GM18507 (cell line): ENCODE measurements around the gene FANCI.
A peak's percentile ranks its signal among the peaks of the same experiment; 100 is the strongest.

Experiments used
- DNase-seq: peaks from one replicate; pipeline ENCODE4 v3.0.0; 2011; ENCODE audit warnings: low read depth; ENCODE audit not compliant: insufficient read length; ENCODE audit errors: extremely low spot score
- FAIRE-seq: peaks from 2 replicates; lab custom pipeline; 2011; peaks lifted over from hg19 to GRCh38; lab: Jason Lieb, UNC

The FANCI gene

GRCh38 chr15:89327113-89327512 is 83.3 kb downstream of the FANCI start:
- DNase-seq, result no peak
- FAIRE-seq, result no peak

GRCh38 chr15:89328398-89329254 is 84.8 kb downstream of the FANCI start:
- no peak for DNase-seq
- FAIRE-seq, result no peak

DNA sequence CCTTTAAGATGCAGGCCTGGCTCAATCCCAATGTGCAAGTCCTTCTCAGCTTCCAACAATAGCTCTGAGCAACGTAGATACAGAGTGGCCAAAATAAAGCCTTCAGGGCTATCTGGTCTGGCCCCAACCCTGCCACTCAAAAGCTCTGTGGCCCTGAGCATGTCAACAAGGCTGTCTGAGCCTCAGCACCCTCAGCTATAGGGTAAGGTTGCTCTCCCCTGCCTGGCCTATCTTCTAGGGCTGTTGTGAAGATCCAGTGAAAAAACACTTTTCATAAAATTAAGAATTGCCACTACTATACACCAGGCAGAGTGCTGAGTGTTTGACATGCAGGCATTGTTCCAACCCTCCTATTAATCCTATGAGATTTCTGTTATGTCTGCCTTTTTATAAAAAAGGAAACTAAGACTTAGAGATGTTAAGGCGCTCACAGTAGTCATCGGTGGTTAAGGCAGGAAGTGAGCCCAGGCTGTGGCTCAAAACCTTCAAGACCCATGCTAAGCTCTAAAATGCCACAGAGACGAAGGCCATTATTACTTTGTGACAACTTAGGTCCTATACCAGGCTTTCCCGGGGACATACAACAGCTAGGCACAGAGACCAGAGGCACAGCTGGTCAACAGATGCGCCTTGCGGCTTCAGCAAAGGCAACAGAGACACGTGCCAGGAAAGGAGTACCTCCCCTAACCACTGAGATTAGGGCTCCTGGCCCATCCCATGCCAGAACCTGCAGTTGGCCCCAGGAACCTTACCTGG is 85.7 kb downstream of the FANCI start:
- DNase-seq (no peak), FAIRE-seq (no peak)

DNA sequence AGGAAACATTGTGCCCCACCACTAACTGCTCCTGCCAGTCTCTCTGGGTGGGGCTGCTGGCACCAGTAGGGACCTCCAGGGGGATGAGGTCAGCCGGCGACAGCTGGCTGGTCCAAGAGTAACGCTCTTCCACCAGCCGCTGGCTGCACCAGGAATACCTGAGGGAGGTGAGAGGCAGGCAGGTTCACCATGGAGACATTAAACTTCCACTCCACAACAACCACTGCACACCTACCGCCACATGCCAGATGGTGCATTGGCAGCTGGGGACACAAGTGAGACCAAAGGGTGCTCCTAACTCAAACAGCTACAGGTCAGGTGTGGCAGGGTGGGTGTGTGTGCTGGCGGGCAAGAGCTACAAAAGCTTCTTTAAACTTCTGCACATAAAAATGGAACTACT is 86.3 kb downstream of the FANCI start:
- DNase-seq (no peak), FAIRE-seq (no peak)

DNA sequence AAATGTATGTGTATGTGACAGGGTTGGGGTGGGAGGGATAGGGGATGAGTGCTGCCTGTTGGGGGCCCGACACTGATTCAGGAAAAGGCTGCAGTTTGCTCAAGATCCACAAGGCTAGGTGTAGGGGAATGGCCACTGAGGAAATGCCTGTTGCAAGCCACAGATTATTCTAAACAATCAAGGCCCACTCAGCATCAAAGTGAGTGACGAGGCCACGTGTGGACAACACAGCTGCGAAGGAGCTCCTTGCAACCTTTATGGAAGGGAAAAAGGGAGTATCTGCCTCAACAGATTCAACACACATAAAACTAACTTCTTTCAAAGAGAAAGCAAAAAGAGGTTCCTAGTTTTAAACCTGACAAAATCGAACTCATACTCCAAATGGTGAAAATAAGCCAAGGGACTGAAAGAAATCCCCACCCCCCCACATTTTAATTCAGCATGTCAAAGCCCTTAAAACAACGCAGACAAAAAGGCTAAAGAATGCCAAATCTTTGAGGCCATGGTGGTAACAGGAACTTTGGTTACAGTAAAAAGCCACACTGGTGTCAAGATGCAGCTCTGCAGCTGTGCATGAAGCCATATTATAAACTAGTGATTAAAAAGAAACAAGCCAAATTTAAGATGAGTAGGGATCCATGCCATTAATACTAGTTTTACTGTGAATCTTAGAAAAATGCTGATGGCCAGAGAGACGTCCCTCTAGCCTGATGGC is 87.3 kb downstream of the FANCI start:
- FAIRE-seq (no peak), DNase-seq (no peak)

DNA sequence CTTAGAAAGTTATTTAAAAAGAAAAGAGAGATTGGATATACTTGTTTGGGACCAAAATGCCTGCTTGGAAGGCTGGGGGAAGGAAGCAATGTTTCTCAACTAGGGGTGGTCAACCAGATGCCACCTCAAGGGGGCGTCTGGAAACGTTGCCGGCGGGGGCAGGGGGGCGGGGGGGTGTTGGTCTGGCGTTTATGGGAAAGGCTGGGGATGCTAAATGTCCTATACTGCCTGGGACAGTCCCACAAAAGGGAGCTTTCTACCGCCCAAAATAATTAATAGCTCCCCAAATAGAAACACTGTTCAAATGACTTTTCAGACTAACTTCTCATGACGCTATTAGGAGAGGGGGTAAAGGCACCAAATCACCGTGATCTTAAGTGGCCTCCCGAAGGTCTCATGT is 88.7 kb downstream of the FANCI start:
- no peak for DNase-seq
- peak; percentile 15 for FAIRE-seq

DNA sequence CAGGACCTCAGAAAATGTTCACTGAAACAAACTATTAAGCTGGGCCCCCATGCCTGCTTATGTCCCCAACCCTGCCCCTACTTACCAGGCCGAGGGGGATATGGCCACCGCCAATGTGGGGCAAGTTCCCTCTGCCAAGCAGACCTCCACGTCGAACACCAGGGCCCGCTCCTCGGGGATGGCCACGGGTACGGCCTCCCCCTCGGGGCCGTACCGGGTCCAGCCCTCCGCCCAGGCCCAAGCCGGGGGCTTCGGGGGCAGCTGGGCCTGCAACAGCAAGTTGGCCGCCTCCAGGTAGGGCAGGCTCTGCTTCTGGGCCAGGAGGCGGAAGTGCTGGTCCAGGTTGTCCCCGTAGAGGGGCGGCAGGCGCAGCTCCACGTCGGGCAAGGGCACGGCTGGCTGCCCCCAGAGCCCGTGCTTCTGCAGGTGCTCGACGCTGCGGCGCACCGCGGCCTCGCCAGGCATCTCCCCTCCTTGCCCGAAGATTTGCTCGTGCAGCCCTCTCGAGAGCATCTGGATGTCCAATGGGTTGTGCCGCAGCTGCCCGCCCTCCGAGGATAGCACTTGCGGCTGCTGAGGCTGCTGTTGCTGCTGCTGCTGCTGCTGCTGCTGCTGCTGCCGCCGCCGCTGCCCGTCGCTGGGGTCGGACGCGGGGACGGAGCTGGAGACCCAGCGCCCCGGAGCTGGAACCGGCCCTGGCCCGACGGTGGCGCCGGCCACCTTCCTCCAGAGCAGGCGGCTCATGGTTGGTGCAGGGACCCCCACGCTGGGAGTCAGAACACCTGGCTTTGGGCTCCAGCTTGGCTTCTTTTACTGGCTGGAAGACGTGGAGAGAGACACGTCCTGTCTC is 89.5 kb downstream of the FANCI start:
- no peak for FAIRE-seq

DNA sequence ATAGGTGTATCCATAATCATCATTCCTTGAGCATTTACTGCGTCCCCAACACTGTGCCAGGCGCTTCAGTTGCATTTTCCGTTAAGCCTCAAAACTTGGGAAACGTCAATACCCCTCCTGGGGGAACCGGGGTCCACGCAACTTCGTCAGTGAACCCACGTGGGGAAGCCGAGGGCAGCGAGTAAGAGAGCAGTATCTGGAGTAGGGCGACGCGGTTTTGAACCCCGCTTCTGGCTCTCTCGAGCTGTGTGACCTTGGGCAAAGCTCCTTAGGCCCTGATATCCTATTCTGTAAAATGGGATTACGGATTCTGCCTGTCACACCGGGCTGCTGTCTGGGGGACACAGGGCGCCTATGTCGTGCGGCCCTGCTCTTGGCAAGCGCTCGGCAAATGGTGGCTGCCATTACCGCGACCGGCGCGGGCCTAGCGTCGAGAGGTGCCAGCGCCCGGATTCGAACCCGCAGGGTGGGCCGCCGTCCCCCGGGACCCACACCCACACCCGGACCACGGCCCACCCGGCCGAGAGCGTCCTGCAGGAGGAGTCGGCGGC is 90.3 kb downstream of the FANCI start:
- DNase-seq (no peak), FAIRE-seq (no peak)

More for the DNA sequence above, 89.5 kb downstream of the FANCI start:
- DNase-seq, result no peak

DNA sequence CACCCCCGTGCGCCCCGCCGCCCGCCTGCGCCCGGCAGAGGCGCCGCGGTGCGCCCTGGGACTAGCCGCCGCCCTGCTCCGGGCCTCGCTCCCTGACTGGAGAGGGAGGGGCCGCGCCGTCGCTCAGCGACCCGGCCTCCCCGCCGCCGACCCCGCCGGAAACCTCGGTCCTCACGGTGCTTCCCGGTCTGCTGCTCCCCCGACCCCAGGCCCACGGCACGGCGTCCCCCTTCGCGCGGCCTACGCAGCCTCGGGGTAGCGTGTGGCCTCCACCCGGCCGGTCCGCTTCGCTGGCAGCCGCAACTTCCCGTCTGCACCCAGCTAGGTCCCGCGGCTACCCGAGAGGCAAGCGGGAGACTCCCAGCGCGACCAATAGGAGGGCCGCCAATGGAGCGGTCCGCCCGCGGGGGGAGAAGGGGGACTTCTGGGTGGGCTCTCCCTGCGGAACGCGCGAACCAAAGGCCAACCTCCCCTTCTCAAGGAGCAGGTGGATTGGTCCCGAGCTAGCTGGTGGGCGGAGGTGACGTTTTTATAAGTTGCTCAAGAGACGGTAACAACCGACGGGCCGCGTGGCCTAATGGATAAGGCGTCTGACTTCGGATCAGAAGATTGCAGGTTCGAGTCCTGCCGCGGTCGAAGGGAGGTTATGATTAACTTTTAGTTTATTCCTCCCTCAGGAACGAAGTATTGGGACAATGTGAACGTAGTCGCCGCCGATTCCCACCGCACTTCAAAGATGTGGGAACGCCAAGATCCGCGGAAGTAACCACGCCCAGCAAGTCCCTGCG is 90.9 kb downstream of the FANCI start, which contains the start of gene POLG:
POLG (minus strand) TSS at position 315 of the 788 bp plus-strand sequence. CDS start 1,070 bp downstream, outside the sequence.
- FAIRE-seq (peak; percentile 96), DNase-seq (peak; percentile 94)

GRCh38 chr15:89335298-89336041 is 91.7 kb downstream of the FANCI start:
- DNase-seq (no peak), FAIRE-seq (no peak)

GRCh38 chr15:89338036-89338435 is 94.3 kb downstream of the FANCI start:
- FAIRE-seq, result no peak

DNA sequence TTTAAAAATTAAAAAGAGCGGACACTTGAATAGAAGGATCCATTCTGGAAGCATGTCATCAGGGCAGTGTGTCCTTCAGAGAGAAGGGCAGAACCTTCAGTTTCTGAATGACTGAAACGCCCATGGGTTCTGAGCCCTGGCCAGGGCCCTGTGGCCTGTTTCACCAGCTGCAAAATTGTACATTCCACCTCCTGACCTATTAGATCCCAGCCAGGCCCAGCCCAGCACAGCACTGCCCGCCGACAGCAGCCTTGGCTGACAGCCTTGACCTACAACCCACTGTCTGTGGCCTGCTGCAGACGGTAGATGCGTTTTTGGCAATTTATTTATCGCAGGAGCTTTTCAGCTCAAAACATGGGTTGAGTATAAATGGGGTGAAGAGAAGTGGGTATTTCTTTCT is 96.8 kb downstream of the FANCI start:
- FAIRE-seq, result no peak
- no peak for DNase-seq

More at GRCh38 chr15:89338036-89338435, 94.3 kb downstream of the FANCI start:
- DNase-seq, result no peak

GRCh38 chr15:89341316-89342005 is 97.7 kb downstream of the FANCI start:
- FAIRE-seq, result no peak
- DNase-seq, result no peak

DNA sequence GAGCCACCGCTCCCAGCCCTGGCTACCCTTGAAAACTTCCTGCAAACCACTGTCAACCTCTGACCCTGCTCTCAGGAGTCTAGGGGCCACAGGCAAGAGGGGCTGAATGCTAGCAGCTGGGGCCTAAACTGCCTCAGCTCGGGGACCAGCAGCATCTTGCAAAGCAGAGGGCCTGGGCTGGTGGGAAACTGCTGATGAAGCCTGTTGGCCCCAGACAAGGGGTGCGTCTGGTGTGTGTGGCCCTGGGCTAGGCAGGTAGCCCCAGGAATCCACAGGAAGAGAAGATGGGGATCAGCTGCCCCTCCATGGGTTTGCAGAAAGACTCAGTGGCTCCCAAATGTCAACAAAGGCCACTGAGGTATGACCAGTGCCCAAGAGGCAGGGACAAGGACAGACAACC is 99.1 kb downstream of the FANCI start:
- DNase-seq (no peak), FAIRE-seq (no peak)

DNA sequence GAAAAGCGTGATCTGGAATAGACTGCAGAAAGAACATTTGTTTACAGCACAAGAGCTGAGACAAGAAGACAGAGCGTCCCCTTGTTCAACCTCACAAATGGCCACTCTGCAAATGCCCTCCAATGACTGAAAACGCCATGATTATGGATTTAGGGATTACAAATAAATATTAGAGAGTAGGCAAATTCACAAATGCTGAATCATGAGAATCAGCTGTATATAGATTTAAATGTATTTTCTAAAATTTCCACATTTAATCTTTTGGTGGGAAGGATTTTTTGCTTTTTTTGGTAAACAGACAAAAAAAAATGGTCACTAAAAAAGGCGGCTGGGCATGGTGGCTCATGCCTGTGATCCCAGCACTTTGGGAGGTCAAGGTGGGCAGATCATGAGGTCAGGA is 101.5 kb downstream of the FANCI start:
- FAIRE-seq (no peak), DNase-seq (no peak)

DNA sequence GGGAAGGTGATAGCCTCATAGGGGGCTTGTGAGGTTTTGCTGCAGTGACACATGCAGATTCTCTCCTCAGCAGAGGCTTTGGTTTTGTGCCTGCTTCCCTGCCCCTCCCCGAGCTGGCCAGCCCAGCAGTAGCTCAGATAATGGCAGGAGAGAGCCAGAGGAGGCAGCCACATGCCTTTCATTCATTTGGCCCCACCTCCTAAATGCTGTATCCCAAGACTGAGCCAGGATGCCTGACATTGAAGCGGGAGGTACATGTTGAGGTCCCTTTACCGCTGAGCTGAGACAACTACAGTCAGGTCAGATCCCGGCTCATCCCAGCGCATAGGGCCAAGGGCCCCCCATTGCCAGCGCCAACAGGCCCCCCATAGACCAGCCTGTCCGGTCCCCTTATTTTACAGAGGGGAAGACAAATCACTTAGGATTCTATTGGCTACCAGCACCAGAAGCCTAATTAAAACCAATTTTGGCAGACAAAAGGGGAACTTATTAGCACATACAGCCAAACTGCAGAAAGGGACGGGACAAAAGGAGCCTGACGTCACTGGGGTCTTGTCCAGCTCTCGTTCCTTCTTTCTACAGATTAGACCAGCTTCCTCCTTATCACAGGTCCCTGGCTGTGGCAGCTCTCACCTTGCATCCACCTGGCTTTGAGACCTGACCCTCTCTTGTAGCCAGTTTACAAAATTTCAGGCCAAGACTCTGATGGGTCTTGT is 102.9 kb downstream of the FANCI start:
- DNase-seq (no peak), FAIRE-seq (no peak)
